HepG2 (cell line): ENCODE measurements around the gene NDUFS2. TPM values are rescaled to one million over a fixed set of nuclear protein-coding genes. Genes with fewer than 3 reads are reported as not detected.

Source experiments
- BCL6 ChIP-seq: IDR thresholded peaks from 2 replicates; pipeline ENCODE4 v1.6.1; 2016; ENCODE audit warnings: missing genetic modification reagents, missing compliant biosample characterization
- IRF9 ChIP-seq: sonication (generic); formaldehyde crosslinking; IDR thresholded peaks from 2 replicates; pipeline ENCODE4 v1.8.0; 2022; ENCODE audit warnings: missing genetic modification reagents, mild to moderate bottlenecking, borderline replicate concordance
- JUND ChIP-seq: sonication (generic); formaldehyde crosslinking; IDR thresholded peaks from 2 replicates; pipeline ENCODE4 v1.8.0; 2022; ENCODE audit warnings: mild to moderate bottlenecking, missing genetic modification reagents
- KLF12 ChIP-seq: sonication (generic); formaldehyde crosslinking; IDR thresholded peaks from 2 replicates; pipeline ENCODE4 v1.4.0; 2020; ENCODE audit warnings: missing genetic modification reagents, borderline replicate concordance
- MED13 ChIP-seq: sonication (generic); formaldehyde crosslinking; IDR thresholded peaks from 2 replicates; pipeline ENCODE4 v1.5.0; 2020; ENCODE audit warnings: missing genetic modification reagents
- NFYB ChIP-seq: sonication (generic); formaldehyde crosslinking; IDR thresholded peaks from 2 replicates; pipeline ENCODE4 v1.4.0; 2020; ENCODE audit warnings: missing genetic modification reagents
- PCBP1 ChIP-seq: fragments of 200-400 bp; formaldehyde crosslinking; IDR thresholded peaks from 2 replicates; pipeline ENCODE4 v1.6.1; 2017; ENCODE audit warnings: mild to moderate bottlenecking, low read depth, low read length, borderline replicate concordance
- SCMH1 ChIP-seq: sonication (generic); formaldehyde crosslinking; IDR thresholded peaks from 2 replicates; pipeline ENCODE4 v1.9.0; 2021; ENCODE audit warnings: missing genetic modification reagents, mild to moderate bottlenecking, borderline replicate concordance
- SIX4 ChIP-seq: sonication (generic); formaldehyde crosslinking; IDR thresholded peaks from 2 replicates; pipeline ENCODE4 v1.4.0; 2020; ENCODE audit warnings: missing genetic modification reagents
- SNAPC4 ChIP-seq: sonication (generic); formaldehyde crosslinking; IDR thresholded peaks from 2 replicates; pipeline ENCODE4 v1.4.0; 2020; ENCODE audit warnings: mild to moderate bottlenecking, missing genetic modification reagents
- SOX5 ChIP-seq: IDR thresholded peaks from 2 replicates; pipeline ENCODE4 v1.6.1; 2016; ENCODE audit warnings: borderline replicate concordance
- TRAFD1 ChIP-seq: sonication (generic); formaldehyde crosslinking; IDR thresholded peaks from 2 replicates; pipeline ENCODE4 v1.5.1; 2020; ENCODE audit warnings: missing genetic modification reagents, mild to moderate bottlenecking, borderline replicate concordance
- ZNF18 ChIP-seq: sonication (generic); formaldehyde crosslinking; IDR thresholded peaks from 2 replicates; pipeline ENCODE4 v1.8.0; 2022; ENCODE audit warnings: mild to moderate bottlenecking, missing genetic modification reagents; ENCODE audit not compliant: insufficient replicate concordance
- ZNF280B ChIP-seq: sonication (generic); formaldehyde crosslinking; IDR thresholded peaks from 2 replicates; pipeline ENCODE4 v1.5.0; 2020; ENCODE audit warnings: missing genetic modification reagents, mild to moderate bottlenecking, borderline replicate concordance
- ZNF629 ChIP-seq: sonication (generic); formaldehyde crosslinking; conservative IDR thresholded peaks from 2 replicates; pipeline ENCODE4 v1.5.0; 2020; ENCODE audit warnings: missing genetic modification reagents
- ZNF652 ChIP-seq: IDR thresholded peaks from 2 replicates; pipeline ENCODE4 v1.6.1; 2016; ENCODE audit warnings: low read depth, borderline replicate concordance
- ZNF768 ChIP-seq: sonication (generic); formaldehyde crosslinking; IDR thresholded peaks from 2 replicates; pipeline ENCODE4 v1.4.0; 2020; ENCODE audit warnings: missing genetic modification reagents
- ZSCAN31 ChIP-seq: sonication (generic); formaldehyde crosslinking; IDR thresholded peaks from 2 replicates; pipeline ENCODE4 v1.5.0; 2020; ENCODE audit warnings: low read depth, mild to moderate bottlenecking, missing genetic modification reagents
- polyA plus RNA-seq, 8 experiments: library from polyadenylated mRNA; depleted of rRNA in 3 of 8; stranded (reverse) in 7 of 8; unstranded in 1 of 8; fragments of >200 nt; fragmentation: Illumina TruSeq in 4 of 8; extraction: Trizol in 4 of 8; gene quantifications; 2 replicates each; pipeline versions ENCODE4 v1.2.1 to v1.2.3, GENCODE V29; 2011 to 2016; ENCODE audit warnings: low read depth in 4 of 8, missing spikeins in 1 of 8, mixed read lengths in 1 of 8; ENCODE audit not compliant: insufficient read depth in 1 of 8
- total RNA-seq, 5 experiments: library from RNA; depleted of rRNA; stranded (reverse); fragments of >200 nt; fragmentation: Illumina TruSeq; extraction: Trizol; gene quantifications; 2 replicates each; pipeline ENCODE4 v1.2.3, GENCODE V29; 2016; ENCODE audit warnings: low read depth in 1 of 5

The NDUFS2 gene
- total and polyA plus RNA-seq, 2 of the 13 experiments (the other 11 are each of a cell fraction or from before 2014, with no cell fraction given), result 89.9 to 118 TPM

GRCh38 chr1:161159087-161159912 is 42.9 kb upstream of the NDUFS2 start, which contains the start of gene USP21 (continued):
- TF ChIP-seq JUND (CRISPR knock-in tag) (0 out of 2 replicates have a peak, but pooled peaks have one; percentile 13), KLF12 (CRISPR knock-in tag) (no peak), NFYB (CRISPR knock-in tag) (peak; percentile 71), SIX4 (CRISPR knock-in tag) (no peak), SNAPC4 (CRISPR knock-in tag) (0 out of 2 replicates have a peak, but pooled peaks have one; percentile 61), IRF9 (no peak), PCBP1 (no peak), ZNF768 (CRISPR knock-in tag) (no peak), SCMH1 (no peak), ZNF629 (CRISPR knock-in tag) (no peak), ZNF18 (CRISPR knock-in tag) (no peak), BCL6 (CRISPR knock-in tag) (no peak), ZNF652 (CRISPR knock-in tag) (no peak), SOX5 (CRISPR knock-in tag) (no peak), TRAFD1 (CRISPR knock-in tag) (no peak), ZSCAN31 (CRISPR knock-in tag) (no peak), ZNF280B (no peak), MED13 (CRISPR knock-in tag) (no peak)
